ENCODE measurements around the gene AOPEP.
A peak's percentile ranks its signal among the peaks of the same experiment; 100 is the strongest.

AOPEP gene

GRCh38 chr9:94761481-94761880, 35.0 kb downstream of the AOPEP start:
- no peak for DNase-seq (ENCODE audit: low spot score)

DNA sequence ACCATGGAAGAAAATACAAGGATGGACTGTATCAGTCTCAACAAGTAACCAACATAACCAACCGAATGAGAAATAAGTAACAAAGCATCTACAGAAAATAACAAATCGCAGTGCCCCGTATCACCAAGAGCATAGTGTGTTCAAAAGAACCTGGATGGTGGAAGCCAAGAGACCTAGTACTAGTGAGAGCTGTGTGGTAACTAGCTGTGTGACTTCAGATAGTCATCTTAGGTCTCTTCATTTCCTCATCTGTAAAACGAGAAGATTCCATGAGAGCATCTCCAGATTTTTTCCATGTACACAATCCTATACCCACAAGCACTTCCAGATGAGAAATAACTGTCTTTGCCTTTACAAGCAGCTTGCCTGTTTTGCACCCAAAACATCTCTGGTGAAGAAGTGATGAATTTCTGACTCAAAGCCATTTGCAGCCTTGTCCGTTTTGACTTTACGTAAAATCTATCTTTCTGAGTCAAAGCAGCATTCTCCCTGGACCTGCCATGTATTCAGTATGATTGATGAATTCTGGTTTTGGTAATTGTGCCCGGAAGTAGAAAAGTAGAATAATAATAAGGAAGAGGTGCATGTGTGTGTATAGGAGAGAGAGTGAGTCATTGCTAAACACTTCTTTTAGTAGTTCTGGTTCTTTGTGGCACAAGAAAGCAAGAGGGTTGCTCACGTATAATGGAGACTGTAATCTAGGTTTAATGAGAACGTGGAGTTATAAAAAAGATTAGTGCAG, 41.0 kb downstream of the AOPEP start:
- no peak for DNase-seq (ENCODE audit: low spot score)

DNA sequence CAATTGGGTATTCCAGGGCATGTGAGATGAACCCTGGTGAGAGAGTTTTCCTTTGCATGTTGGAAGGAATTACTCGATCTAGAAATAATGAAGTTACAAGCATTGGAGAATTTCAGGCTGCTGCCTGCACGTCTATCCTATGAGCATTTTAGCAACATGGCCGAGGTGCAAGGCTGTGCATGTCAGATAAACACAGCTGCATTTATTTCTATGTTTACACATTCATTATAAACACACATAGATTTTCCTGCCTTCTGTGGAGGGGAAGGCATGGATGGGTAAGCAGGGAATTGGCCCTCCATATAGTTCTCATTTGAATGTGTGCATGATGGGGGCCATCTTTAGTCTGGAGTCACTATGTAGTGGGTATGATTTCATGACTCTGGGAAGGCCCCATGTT, 42.3 kb downstream of the AOPEP start:
- DNase-seq (ENCODE audit: low spot score), result no peak

GRCh38 chr9:94770334-94770733, 43.8 kb downstream of the AOPEP start:
- no peak for DNase-seq (ENCODE audit: low spot score)

DNA sequence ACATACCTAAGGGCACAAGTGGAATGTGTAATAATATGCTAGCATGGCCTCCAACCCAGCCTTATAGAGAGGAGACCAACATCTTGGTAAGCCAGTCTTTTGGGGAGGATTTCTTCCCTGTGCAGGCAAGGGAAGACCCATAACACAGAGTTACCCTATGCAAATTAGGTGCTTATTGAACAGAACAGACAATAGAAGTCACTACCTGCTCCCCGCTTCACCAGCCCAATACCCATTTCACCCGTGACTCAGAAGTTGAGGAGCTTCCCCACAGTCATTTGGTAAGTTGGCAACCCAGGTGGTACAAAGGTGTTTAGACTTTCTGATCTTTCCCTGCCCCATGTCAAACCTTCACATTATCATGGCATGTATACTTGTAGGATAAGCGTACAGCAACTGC, 44.6 kb downstream of the AOPEP start:
- no peak for DNase-seq (ENCODE audit: low spot score)

DNA sequence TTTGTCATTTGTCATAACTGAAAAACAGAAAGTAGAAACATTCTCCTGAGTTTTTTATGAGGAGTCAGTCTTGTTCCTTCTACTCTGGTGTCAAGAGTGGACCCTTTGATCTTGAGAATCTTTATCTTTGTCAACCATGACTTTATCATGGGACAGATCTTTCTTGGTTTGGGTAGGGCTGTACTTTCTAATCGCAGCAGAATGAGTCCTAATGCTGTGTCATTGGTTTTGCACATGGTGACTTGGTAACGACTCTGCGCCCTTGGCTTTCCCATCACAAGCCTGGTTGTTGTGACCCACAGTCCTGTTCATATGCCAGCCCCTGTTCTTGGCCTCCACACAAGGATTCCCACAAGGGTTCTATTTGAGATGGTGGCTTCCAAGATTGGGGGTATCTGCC, 45.6 kb downstream of the AOPEP start:
- no peak for DNase-seq (ENCODE audit: low spot score)

- DNase-seq (ENCODE audit: low spot score), result peak; percentile 60
These were observed 46.3 kb downstream of the AOPEP start for GRCh38 chr9:94772639-94773303.

DNA sequence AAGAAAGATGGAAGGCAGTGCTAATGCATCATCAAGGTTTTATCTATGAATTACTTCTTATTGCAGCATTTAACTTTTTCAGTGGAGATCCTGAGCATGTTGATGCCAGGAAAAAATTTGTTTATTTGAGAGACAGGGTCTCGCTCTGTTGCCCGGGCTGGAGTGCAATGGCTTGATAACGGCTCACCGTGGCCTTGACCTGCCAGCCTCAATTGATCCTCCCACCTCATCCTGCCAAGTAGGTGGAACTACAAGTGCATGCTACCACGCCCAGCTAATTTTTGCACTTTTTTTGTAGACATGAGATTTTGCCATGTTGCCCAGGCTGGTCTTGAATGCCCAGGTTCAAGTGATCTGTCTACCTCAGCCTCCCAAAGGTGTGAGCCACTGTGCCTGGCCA, 47.2 kb downstream of the AOPEP start:
- no peak for DNase-seq (ENCODE audit: low spot score)

DNA sequence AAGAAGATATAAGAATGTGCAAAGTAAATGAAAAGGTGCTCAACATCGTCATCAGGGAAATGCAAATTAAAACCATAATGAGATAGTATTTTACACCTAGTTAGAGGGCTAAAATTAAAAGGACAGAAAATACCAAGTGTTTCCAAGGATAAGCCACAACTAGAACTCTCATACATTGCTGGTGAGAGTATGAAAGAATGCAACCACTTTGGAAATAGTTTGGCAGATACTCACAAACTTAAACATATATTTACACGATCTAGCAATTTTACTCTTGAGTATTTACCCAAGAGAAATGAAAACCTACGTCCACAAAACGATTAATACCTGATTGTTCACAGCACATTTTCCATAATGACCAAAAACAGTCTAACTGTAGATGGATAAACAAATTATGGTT, 51.5 kb downstream of the AOPEP start:
- DNase-seq (ENCODE audit: low spot score), result no peak

DNA sequence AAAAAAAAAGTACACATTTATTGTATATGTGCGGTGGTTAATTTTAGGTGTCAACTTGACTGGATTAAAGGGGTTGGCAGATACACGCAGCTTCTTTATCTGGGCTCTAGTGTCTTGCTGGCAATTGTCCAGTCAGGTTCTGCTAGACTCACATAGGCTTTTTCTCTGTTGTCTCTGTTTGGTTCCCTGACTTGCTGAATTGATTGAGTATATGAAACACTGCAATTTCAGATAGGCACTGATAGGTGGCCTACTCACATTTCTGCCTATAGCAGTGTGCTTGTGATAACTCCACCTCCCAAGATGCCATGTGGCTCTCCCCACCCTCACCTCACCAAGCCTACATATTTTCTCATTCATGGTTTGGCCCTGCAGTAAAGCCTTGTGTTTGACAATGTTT, 52.5 kb downstream of the AOPEP start:
- DNase-seq (ENCODE audit: low spot score), result no peak

DNA sequence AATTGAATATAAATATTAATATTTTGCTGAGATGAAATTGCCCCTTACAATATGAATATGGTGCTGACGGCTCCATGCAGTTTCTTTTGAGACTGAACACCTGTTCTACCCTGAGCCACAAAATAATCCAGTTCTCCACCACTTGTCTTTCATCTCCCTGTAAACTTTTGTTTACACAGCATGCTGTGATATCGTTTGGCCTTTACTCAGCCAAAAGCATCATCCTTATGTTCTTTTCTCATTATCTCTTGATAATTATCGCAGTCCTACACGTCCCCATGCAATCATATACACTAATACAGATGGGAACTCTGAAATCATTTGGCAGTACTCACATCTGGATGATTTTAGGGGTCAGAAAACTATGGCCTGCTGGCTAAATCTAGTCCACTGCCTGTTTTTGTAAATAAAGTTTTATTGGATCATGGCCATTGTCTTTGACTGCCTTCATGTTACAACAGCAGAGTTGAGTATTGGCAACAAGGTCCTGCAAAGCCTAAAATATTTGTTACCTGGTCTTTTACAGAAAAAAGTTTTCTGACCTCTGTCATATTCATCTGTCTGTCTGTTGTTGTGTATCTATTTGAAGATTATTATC, 53.3 kb downstream of the AOPEP start:
- DNase-seq (ENCODE audit: low spot score), result no peak

GRCh38 chr9:94780516-94780950, 54.0 kb downstream of the AOPEP start:
- no peak for DNase-seq (ENCODE audit: low spot score)

DNA sequence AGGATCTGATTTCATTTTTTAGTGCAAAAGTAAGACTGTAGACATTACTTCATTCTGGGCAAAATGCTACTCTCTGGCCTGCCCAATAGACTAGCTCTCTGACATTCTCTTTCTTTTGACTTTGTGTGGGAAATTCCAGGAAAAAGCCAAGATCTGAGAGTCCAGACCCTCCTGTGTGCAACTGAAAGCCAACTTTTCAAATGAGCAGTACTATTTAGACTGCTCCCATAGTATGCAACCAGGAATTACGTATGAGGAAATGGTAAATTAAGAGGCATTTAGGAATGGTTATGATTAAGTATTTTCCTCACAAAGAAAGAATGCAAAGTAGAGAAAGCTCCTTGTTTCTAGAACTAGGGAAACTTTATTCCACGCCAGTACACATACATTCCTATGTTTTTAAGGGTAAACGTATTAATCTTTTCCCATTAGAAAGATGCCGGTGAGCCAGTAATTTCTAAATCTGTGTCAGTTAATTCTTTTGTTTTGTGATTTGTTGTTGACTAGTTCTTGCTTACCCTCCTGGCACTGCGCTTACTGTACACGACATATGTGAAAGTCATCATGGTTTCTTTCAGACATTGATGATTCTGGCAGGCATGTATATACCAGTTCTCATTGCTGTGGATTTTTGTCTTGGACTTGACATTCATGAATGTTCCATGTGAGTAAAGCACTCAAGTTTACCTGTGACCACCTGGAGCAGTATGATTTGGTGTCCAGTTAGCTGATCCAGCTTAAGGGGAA, 56.0 kb downstream of the AOPEP start:
- no peak for DNase-seq (ENCODE audit: low spot score)

DNA sequence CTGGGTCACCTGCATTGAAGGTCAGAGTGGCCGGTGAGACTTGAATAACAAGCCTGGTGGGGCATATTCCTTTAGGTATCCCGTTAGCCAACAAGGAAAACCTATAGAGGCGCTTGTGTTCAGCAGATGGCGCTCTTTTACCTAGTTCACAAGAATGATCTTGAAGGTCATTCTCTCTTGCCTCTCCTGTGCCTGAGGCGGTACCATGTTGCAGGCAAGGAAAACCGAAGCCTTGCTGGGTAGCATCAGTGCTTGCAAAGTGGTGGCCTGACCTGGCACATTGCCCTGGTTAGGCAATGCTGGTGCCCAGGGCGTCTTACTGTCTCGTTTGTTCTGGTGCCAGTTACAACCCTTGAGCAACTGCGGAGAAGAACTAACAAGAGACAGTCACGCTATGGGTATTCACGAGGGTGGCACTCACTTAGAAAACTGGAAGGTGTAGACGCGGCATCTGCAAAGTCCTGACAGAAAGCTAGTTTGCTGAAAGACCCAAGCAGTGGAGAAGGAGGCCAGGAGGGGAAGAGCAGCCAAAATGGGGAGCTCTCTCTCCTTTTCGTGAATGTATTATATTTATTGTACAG, 56.7 kb downstream of the AOPEP start:
- peak; percentile 56 for DNase-seq (ENCODE audit: low spot score)

GRCh38 chr9:94783928-94784327, 57.4 kb downstream of the AOPEP start:
- no peak for DNase-seq (ENCODE audit: low spot score)

DNA sequence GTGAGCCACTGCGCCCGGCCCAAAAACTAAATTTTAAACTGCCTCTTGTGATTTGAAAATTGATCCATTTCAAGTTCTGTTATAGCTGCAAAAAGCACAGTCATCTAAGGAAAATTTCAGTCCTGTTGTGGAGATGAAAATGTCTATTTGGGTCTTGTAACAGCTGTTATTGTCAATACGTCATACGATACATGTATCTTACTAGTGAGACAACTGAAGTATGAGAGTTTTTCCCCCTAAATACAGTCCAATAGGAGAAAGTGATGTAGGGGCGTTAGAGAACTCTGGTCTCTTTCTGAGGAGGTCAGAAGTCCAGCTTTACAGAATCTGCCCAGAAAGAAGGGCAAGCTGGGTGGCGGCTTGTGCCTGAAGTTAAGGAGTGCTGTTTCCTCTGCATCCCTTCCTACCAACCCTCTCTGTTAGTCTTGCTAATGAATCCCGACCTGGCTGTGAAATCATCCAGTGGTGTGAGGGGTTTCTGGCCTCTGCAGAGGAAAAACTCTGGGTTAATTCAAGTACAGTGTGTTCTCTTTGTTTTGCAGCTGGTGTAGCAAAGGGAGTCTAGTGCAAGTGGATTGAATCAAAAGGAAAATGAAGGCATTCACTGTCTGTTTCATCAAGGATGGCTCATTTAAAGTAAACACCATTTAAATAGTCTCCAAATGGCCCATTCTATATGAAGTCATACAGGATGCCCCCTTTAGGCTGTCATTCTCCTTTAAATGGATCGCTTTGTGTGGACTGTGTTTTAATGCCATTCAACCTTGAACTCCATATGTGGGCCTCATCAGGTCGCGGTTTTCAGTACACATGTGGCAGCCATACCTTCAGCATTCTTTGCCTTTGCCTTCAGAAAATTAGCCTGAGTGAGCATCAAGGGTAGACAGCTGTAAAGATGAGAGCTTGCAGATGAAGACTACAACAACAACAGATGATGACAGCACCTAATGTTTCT, 59.0 kb downstream of the AOPEP start:
- no peak for DNase-seq (ENCODE audit: low spot score)

DNA sequence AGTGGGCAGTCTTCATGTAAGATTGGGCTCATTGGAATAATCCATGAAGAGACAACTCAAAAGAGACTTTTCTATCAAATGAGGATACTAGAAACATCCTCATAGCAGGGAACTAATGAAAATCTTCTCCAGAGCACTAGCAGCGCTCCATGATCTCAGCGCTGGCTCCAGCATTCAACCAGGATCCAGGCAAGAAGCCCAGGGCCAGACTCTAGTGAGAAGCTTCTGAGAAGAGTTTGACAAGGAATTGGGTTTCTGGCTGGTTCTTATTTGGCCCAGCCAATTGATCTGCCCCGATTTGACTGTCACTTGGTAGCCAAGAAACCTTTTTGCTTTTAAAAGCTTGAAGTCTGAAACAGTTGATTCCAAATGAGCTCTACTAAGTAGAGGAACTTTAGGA, 60.1 kb downstream of the AOPEP start:
- DNase-seq (ENCODE audit: low spot score), result no peak

DNA sequence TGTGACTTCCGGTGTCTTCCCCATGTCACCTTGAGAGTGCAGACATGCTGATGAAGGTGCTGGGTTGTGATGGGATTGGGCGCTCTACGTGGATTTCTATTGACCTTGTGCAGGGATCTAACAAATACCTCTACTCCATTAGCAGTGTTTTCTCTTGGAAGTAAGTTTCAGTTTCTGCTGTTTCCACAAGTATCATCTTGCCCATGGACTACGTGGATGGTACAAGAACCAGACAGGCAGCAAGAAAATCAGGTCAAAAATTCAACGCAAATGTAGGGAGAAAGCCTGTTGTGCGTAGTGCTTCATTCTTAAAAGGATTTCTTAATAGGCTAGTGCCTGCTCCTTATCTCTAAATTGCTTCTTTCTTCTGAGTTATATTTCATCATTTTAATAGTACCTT, 60.8 kb downstream of the AOPEP start:
- DNase-seq (ENCODE audit: low spot score), result no peak

- no peak for DNase-seq (ENCODE audit: low spot score)
These were observed 62.1 kb downstream of the AOPEP start for GRCh38 chr9:94788570-94789105.

DNA sequence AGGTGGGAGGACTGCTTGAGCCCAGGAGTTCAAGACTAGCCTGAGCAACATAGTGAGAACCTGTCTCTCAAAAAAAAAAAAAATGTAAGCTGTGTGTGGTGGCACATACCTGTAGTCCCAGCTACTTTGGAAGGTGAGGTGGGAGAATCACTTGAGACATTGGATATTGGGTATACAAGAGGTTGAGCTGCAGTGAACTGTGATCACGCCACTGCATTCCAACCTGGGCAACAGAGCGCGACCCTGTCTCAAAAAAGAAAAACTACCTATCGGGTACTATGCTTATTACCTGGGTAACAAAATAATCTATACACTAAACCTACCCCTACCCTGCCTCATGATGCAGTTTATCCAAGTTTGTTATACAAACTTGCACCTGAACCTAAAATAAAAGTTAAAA, 64.9 kb downstream of the AOPEP start:
- no peak for DNase-seq (ENCODE audit: low spot score)

DNA sequence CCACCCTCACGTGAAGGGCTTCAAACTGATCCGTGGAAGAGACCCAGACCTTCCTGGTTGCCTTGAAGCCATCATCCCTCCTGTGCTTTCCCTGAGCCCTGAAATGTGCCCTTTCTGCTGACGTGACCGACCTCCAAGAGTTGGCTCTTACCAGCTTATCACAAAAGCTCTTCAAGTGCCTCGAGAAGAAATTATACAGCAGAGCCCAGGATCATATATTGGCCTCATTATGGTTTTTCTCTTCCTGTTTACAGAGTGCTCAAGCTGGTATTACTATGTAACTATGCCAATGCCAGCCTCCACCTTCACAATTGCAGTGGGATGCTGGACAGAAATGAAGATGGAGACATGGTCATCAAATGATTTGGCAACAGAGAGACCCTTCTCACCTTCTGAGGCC, 66.0 kb downstream of the AOPEP start:
- DNase-seq (ENCODE audit: low spot score), result no peak

All from AG08396 (cell line).